ENCODE measurements around the gene SLC25A29. TPM values are rescaled to one million over a fixed set of nuclear protein-coding genes. Genes with fewer than 3 reads are reported as not detected.

Gene SLC25A29
- total RNA-seq, 1 experiment from 2014 or later: 7.7 TPM

DNA sequence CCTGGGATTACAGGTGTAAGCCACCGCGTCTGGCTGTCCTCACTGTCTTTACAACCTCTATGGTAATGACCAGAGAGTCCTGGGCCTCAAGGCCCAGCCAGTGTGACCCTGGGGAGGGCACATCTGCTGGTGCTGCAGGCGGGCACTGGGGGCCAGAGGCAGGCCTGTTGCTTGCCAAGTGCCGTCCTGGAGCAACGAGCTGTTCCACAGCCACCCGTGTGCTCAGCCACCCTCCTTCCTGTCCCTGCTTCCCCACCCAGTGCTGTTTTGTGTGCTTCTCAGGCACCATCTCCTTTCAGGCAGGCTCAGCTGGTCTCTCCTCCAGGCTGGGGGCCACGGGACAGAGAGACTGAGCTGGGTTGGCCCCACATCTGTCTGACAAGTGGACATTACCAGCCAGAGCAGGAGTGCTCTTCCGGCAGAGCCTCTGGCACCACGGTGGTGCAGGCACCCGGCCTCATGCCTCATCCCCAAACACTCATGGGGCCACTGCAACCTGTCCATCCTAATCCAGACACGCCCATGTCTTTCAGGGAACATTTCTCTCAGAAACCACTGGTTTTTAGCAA lies 25.9 kb upstream of the SLC25A29 start:
- DNase-seq (ENCODE audit: low read depth): no peak

DNA sequence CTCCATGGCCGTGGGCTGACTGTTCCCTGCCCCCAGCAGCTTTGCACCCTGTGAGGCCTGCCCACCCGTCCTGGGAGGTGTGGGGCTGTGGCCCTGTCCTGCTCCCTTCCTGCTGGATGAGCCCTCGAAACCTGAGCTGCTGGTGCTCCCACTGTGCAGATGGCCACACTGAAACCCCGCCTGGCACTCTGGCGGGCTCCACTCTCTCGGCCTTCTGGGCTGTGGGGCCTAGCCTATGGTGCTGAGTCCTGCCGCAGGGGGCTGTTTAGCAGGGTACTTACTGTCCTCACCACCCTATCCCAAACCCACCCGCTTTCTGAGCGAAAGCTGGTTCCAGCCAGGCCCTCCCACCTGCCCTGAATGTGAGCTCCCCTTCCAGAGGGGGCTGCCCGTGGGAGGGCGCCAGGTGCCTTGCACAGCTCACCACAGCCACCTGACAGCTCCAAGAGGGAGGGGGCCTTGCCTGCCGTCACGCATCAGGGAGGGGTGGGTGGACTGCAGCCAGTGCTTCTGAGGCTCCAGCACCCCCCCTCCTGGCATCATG lies 24.2 kb upstream of the SLC25A29 start:
- no peak for DNase-seq (ENCODE audit: low read depth)

DNA sequence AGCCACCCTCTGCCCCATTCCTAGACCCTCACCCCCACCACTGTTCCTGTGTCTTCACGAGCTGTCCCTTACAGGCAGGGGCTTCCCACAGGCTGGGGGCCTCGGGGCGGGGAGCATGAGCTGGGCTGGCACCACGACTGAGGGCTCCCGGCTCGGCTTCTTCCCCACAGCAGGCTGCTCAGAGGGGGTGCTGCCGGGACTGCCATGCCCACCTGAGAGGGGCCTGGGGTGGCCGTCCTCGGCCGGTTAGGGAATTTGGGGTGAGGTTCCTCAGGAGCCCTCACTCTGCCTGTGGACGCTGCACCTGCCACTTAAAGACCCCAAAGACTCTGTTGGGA lies 23.7 kb upstream of the SLC25A29 start:
- DNase-seq (ENCODE audit: low read depth): no peak

GRCh38 chr14:100329233-100330006 lies 23.2 kb upstream of the SLC25A29 start:
- DNase-seq (ENCODE audit: low read depth): no peak

GRCh38 chr14:100328495-100329163 lies 22.4 kb upstream of the SLC25A29 start:
- DNase-seq (ENCODE audit: low read depth): no peak

DNA sequence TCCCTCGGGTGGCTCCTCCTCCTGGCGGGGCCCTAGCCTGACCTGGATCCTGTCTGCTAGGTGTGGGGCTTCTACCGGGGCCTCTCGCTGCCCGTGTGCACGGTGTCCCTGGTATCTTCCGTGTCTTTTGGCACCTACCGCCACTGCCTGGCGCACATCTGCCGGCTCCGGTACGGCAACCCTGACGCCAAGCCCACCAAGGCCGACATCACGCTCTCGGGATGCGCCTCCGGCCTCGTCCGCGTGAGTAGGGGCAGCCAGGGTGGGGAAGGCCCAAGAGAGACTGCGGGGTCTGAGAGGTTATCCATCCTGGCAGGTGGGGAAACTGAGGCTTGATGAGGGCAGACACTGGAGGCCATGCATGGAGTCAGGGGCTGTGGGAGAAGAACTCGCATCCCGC lies 20.9 kb upstream of the SLC25A29 start:
- DNase-seq (ENCODE audit: low read depth): no peak

DNA sequence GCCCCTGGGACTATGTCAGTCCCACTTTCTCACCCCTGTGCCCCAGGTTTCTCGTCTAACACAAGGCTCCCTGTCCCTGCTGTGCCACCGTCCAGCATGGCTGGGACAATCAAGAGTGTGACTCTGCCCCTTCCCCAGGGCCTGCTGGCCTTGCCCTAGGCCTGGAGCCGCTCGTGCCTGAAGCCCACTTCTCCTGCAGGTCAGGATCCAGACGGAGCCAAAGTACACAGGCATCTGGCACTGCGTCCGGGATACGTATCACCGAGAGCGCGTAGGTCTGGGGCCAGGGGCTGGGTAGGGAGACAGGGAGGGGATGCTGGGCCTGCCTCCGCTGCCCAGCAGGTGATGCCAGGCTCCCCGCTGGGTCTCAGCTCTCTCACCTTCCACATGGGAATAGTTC lies 19.7 kb upstream of the SLC25A29 start:
- no peak for DNase-seq (ENCODE audit: low read depth)

DNA sequence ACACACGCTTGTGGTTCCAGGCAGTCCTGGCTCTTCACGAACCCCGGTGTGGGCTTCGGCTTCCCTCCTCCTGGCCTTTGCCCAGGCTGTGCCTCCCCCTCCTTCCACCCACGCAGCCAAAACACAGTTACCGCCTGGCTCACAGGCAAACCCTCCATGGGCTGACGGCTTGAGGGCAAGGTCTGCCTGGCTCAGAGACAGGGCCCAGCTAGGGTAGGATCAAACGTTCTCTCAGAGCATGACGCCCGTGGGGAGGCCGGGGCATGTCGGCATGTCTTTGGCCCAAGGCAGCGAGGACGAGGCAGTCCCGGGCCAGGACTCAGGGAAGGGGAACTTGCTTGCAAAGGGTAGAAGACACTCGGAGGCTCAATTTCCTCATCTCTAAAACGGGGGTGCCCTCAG lies 19.0 kb upstream of the SLC25A29 start:
- DNase-seq (ENCODE audit: low read depth): no peak

GRCh38 chr14:100323942-100324307 lies 17.7 kb upstream of the SLC25A29 start:
- no peak for DNase-seq (ENCODE audit: low read depth)

DNA sequence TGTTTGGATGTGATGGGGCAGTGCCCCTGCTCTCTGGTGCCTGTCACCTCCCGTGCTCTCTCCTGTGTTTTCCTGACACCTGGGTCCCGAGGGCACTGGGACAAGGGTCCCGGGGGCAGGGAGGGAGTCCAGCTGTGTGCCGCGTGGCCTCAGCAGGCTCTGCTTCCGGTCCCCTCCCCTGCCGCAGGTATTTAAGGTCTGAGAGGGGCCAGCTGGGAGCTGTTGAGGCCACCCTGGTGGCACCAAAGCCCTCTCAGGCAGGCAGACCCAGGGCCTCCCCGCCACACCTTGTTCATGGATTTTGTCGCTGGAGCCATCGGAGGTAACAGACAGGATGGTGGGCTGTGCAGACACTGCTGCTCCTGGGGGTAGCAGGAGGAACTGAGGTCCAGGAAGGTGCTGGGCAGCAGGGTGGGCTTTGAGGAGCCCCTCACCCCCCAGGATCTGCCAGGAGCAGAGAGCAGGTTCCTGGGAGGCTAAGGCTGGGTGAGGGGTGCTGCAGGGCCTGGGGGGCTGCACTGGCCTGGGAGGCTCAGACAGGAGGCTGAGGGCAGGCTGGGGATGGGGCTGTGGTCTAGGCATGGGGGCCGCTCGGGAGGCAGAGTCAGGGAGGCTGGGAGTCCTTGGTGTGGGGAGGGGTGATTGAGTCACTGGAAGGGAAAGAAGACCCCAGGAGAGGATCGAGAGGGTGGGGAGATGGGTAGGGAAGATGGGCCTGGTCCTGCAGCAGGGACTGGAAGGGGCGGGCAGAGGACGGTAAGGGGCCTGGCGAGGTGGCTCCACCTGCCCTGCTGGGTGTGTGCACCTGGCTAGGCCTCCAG lies 17.1 kb upstream of the SLC25A29 start, which contains the start of gene SLC25A47:
Gene SLC25A47, plus strand, starts transcription at position 219 of the 821 bp plus-strand sequence. Its CDS starts 76 bp downstream, at position 295.
- DNase-seq (ENCODE audit: low read depth): no peak

- no peak for DNase-seq (ENCODE audit: low read depth)
These were observed 16.1 kb upstream of the SLC25A29 start for GRCh38 chr14:100322138-100322957.

DNA sequence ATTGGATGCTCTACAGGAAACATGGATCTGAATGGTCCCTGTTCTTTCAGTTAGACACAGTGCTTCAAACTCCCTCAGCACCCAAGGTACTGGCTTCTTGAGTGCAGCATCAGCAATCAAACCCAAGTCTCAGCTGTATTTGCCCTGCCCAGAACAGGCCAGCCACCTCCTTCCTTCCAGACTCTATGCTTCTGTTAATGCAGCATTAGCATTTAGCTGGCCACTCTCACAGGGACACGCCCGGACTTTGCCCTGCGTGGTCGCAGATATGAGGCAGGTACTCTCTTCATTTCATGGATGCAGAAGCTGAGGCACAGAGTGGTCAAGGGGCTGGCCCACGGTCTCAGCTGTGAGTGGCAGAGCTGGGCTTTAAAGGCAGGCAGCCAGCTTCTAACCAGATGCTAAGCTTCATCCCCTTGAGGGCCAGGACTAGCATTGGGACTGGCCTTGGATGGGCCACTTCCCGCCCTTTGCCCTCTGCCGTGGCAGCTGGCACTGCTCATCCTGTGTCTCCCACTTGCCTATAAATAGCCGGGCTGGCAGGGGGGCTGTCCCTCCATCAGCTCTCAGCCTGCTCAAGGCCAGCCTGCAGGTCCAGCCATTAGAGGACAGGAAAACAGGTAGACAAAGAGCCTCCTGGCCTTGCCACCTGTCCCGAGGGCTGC lies 15.4 kb upstream of the SLC25A29 start:
- DNase-seq (ENCODE audit: low read depth): no peak

GRCh38 chr14:100320157-100320856 lies 14.1 kb upstream of the SLC25A29 start:
- no peak for DNase-seq (ENCODE audit: low read depth)

GRCh38 chr14:100317912-100318808 lies 11.9 kb upstream of the SLC25A29 start:
- DNase-seq (ENCODE audit: low read depth): no peak

DNA sequence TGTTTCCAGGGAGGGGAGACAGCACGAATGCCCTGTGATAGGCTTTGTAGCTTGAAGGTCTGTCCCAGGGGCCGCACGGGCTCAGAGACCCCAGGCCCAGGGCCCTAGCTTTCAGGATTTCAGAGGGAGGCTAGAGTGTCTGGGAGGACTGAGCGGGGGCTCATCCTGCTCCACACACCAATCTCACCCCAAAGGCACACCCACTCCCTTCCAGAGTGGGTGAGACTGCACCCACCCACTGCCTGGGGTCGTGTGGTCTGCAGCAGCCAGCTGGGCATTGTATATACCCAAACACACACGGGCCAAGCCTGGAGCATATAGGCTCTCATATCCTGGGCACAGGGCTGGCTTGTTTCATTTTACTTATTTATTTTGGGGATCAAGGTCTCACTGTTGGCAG lies 11.1 kb upstream of the SLC25A29 start:
- DNase-seq (ENCODE audit: low read depth): no peak

- DNase-seq (ENCODE audit: low read depth): no peak
These were observed 8.5 kb upstream of the SLC25A29 start for GRCh38 chr14:100314724-100315123.

GRCh38 chr14:100313464-100314230 lies 7.4 kb upstream of the SLC25A29 start:
- DNase-seq (ENCODE audit: low read depth): no peak

DNA sequence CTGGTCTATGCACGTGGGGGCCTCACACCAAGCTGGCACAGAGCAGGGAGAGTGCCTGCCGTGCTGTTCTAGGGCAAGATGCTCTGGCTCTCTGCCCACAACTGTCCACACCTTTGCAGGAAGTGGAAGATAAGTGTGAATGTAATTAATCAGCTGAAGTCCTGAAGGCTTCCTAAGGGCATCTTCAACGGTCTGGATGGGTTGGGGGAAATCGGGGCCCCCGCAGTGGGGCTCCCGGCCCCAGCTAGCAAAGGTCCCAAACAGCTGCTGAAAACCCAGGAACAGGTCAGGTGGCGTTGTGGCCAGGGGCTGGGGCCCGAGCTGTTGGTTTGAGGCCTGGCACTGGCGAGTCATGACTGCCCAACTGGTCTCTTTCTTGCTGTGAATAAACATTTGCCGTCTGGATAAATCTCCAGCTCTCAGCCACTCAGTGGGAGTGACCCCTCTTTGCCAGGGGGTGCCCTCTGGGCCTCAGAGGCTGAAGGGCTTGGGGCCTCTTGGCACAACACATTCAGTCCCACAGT lies 6.7 kb upstream of the SLC25A29 start:
- no peak for DNase-seq (ENCODE audit: low read depth)
